ENCODE measurements around the gene CELSR1. TPM values are rescaled to one million over a fixed set of nuclear protein-coding genes. Genes with fewer than 3 reads are reported as not detected.

Gene CELSR1
- total RNA-seq, 1 experiment from 2014 or later: 19.6 TPM

DNA sequence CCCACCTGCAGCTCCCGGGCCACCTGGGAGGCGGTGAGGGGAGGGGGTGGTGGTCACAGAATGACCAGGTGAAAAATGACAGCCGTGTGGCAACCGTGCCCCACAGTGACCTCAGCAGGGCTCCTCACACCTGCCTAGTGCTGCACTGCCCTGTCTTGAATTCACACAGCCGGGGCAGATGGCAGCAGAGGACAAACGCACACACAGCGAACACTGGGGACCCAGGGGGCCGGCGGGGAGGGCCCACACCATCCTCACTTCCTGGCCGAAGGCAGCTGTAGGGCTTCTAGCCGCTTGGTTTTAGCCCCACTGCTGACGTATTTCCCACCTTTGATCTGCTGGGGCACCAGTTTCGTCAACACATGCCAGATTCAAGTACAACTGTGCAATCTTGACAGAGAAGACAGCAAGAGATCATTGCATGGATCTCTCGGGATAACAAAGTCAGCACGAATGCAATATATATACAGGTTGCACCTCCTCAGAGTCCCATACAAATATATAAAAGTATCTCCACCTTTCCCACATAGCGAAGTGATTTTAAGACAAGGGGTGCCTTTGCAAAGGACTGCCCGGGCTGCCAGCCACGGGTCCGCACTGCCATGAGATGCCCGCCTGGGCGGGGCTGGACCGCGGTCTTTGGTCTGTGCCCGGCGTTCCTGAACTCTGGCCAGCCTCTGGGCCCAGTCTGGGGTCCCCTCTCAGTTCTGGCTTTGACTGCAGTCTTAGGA is 175.1 kb downstream of the CELSR1 start:
- Histone ChIP-seq H3K9me2 (ENCODE audit: insufficient read depth) (no peaks in the 10 kb centered on the region), H3K4me1 (ENCODE audit: control insufficient read depth in 1 of 2, insufficient read depth in 2 of 2, low read length in 2 of 2) (peaks cover 0 to 2% of the 10 kb centered on the region in 2 experiments; a peak in 1 of 4 replicates), H4K20me1 (ENCODE audit: insufficient read depth) (no peaks in the 10 kb centered on the region), H3K9ac (ENCODE audit: low read length) (no peak overlapping the region), H3K4me3 (replicated peaks in 1 of 2; ENCODE audit: low read depth in 1 of 2, low read length in 2 of 2) (no peak overlapping the region), H3K4me2 (ENCODE audit: low read length) (no peak overlapping the region), H3K9me3 (ENCODE audit: control insufficient read depth in 1 of 2, insufficient read depth in 1 of 2, low read depth in 1 of 2, low read length in 2 of 2) (no peaks in the 10 kb centered on the region), H2AFZ (ENCODE audit: low read depth, low read length, poor library complexity, severe bottlenecking) (no peak overlapping the region), H3K36me3 (ENCODE audit: control insufficient read depth in 1 of 2, insufficient read depth in 2 of 2, low read length in 2 of 2) (no peaks in the 10 kb centered on the region; a peak in 1 of 4 replicates), H3K79me2 (ENCODE audit: insufficient read depth, low read length) (no peaks in the 10 kb centered on the region), H3K27ac (ENCODE audit: low read depth, low read length) (no peak overlapping the region), H3K27me3 (ENCODE audit: insufficient read depth, low read length) (no peaks in the 10 kb centered on the region)
- intact Hi-C loops (cut with micrococcal nuclease): no loop called here
- ChIA-PET POLR2A (no interaction called here), CTCF (no interaction called here), RAD21 (ENCODE audit: low non-redundant PET in 1 of 2, low total read pairs in 2 of 2, uncharacterized antibody in 2 of 2, unreplicated experiment in 2 of 2) (no interaction called here)
- ATAC-seq (no peak), DNase-seq (ENCODE audit: low read depth, low spot score) (no peak)
- TF ChIP-seq POLR2A (IDR thresholded peaks at IDR 0.05; ENCODE audit: borderline replicate concordance, extremely low read depth, insufficient read depth, insufficient read length) (no peak), SP1 (IDR thresholded peaks at IDR 0.05; ENCODE audit: low read depth) (no peak), EGR1 (IDR thresholded peaks at IDR 0.05; ENCODE audit: low read depth) (no peak)
- BruUV-seq (replicated peaks): no TSS peak

DNA sequence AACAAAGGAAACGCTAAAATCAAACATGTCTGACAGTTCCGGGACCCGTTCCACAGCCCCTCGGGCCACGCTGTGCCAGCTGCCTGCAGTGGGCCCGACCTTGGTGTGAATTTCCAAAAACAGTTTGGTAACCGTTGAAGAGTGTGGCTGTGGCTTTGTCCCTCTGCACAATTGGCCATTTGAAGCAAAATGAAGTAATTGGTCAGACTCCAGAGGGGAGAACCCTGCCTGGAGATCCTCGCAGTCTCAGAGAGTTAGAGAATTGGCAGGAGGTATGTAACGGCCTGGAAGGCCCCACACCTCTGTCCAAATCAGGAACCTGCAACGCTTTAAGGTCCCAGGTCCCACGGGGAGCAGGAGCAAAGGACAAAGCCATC is 175.6 kb downstream of the CELSR1 start:
- Histone ChIP-seq H3K4me1 (ENCODE audit: control insufficient read depth in 1 of 2, insufficient read depth in 2 of 2, low read length in 2 of 2) (no peaks in the 10 kb centered on the region), H2AFZ (ENCODE audit: low read depth, low read length, poor library complexity, severe bottlenecking) (no peak overlapping the region), H3K27ac (ENCODE audit: low read depth, low read length) (no peak overlapping the region), H3K27me3 (ENCODE audit: insufficient read depth, low read length) (no peaks in the 10 kb centered on the region), H3K9me3 (ENCODE audit: control insufficient read depth in 1 of 2, insufficient read depth in 1 of 2, low read depth in 1 of 2, low read length in 2 of 2) (no peaks in the 10 kb centered on the region), H3K4me3 (replicated peaks in 1 of 2; ENCODE audit: low read depth in 1 of 2, low read length in 2 of 2) (no peak overlapping the region), H3K9ac (ENCODE audit: low read length) (no peak overlapping the region), H3K4me2 (ENCODE audit: low read length) (no peak overlapping the region), H3K79me2 (ENCODE audit: insufficient read depth, low read length) (no peaks in the 10 kb centered on the region), H3K9me2 (ENCODE audit: insufficient read depth) (no peaks in the 10 kb centered on the region), H4K20me1 (ENCODE audit: insufficient read depth) (no peaks in the 10 kb centered on the region), H3K36me3 (ENCODE audit: control insufficient read depth in 1 of 2, insufficient read depth in 2 of 2, low read length in 2 of 2) (no peaks in the 10 kb centered on the region; a peak in 1 of 4 replicates)
- no TSS peak for BruUV-seq (replicated peaks)
- TF ChIP-seq, protein P1, sequence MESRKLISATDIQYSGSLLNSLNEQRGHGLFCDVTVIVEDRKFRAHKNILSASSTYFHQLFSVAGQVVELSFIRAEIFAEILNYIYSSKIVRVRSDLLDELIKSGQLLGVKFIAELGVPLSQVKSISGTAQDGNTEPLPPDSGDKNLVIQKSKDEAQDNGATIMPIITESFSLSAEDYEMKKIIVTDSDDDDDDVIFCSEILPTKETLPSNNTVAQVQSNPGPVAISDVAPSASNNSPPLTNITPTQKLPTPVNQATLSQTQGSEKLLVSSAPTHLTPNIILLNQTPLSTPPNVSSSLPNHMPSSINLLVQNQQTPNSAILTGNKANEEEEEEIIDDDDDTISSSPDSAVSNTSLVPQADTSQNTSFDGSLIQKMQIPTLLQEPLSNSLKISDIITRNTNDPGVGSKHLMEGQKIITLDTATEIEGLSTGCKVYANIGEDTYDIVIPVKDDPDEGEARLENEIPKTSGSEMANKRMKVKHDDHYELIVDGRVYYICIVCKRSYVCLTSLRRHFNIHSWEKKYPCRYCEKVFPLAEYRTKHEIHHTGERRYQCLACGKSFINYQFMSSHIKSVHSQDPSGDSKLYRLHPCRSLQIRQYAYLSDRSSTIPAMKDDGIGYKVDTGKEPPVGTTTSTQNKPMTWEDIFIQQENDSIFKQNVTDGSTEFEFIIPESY (IDR thresholded peaks at IDR 0.05; ENCODE audit: extremely low read depth, insufficient replicate concordance, low read length): no peak
- TF ChIP-seq, protein P2, sequence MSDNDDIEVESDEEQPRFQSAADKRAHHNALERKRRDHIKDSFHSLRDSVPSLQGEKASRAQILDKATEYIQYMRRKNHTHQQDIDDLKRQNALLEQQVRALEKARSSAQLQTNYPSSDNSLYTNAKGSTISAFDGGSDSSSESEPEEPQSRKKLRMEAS (IDR thresholded peaks at IDR 0.05): no peak
- DNase-seq (ENCODE audit: low read depth, low spot score): no peak
- POLR2A ChIA-PET: no interaction called here
- no peak for ATAC-seq
- CTCF ChIA-PET: no interaction called here
- intact Hi-C loops (cut with micrococcal nuclease): no loop called here
- RAD21 ChIA-PET (ENCODE audit: low non-redundant PET in 1 of 2, low total read pairs in 2 of 2, uncharacterized antibody in 2 of 2, unreplicated experiment in 2 of 2): no interaction called here
